GM18873 (cell line): Measurements from ENCODE around the gene ACTBL2.

Source experiments
- ATAC-seq: cut with Tn5 transposase; IDR thresholded peaks from one replicate; pipeline ENCODE4 v1.9.1; 2021; ENCODE audit warnings: mild to moderate bottlenecking, moderate library complexity, moderate number of reproducible peaks; ENCODE audit not compliant: unreplicated experiment, low FRiP score

ACTBL2 gene

DNA sequence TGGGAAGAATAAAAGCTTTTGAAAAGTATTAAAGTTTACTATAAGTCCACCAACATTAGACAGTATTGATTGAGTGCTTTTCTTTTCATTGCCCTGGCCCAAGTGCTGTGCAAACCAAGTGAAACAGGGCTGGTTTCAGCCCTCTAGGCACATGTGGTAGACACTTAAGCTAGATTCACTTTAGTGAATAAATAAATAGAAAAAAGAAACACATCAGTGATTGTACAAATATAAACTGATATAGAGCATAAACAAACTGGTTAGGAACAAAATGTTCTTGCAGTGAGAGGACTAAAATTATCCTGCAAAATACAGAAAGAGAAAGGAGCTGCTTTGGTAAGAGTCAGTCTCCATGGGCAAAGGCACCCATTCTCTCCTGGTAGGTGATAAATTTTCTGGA, 29.7 kb downstream of the ACTBL2 start:
- no peak for ATAC-seq

DNA sequence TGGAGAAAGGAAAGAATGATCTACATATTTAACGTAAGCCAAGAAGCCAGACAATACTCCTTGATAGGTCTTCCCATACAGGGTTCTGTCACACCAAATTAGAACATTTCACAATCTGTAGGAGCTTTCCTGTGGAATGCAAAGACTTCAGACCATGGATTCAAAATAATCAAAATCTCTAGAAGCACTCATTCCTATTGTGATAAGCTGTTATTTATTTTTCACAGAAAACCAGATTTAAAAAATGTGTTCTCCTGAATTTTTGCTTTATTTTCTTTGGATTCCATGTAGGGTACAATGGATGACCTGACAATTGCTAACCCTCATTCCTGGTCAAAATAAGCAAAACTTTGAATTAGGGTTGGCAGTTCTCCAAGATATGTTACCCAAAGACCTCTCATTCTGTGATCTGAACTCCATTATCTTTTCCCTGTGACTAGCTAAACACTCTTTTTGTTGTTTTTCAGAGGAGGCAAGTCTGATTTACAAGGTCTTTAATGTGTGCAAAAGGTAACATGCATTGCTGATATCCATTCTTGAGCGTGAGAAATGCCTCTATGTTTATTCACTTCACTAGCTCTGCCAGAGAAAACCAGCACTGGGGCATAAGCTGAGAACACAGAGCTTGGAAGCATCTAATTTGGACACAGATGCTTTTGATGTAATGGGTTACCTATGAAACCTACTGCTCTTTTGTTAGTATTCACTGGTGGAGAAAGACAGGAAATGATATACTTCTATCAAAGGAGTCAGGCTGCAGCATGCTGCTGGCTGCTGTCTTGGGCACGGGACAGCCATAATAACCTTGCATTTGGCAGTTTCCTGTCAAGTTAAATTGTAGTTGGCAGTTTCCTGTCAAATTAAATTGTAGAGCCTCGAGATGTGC, 31.4 kb downstream of the ACTBL2 start:
- ATAC-seq = no peak

DNA sequence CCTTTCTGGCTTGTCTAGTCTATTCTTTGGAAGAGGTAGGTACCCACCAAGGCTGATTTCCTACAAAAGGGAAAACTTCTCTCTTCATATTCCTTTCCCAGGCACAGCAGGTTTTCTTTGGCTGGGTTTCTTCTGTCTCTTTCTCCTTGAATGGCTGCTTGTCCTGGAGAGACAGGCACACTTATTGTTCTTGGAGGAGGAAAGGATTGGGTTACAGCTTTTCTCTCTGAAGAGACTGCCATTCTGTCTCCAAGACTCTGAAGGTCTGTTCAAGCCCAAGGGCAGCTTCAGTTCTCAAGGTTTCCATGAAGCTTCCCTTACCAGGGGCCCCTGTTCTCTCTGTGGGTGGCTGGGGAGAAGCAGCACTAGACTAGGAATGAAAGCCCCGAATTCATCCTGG, 33.9 kb downstream of the ACTBL2 start:
- no peak for ATAC-seq

DNA sequence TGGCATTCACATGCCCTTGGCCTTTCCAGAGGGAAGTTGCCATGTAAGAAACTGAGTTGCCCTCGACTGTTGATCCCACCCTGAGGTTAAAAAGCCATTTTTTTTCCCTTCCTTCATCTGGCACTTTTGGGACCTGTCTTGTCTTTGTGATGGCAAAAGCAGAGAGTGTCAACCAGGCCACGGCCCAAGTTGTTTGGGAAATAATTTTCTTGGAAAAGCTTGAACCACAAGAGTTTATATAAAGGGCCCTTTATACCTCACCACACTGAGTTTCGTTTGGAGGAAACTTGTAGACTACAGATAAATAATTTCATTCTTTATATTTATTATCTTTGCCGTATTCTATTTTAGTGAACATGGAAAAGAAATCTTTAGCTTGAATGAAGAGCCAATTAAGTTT, 34.3 kb downstream of the ACTBL2 start:
- no peak for ATAC-seq

DNA sequence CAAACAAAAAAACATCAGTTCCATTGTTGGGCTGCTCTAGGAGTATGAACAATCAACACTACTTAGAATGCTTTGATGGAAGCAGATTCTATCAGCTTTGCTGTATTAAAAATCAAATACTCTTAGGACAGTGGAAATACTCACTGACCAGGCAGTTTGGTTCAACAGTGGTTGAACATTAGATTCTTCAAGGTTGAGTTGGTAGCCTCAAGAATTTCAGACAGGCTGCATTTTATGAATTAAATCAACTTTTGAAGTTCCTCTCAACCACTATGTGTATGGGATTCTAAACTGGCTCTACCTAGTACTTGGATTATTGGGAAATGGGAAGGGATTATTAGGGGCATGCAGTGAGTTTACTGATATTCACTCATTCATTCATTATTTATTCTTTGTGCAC, 35.0 kb downstream of the ACTBL2 start:
- ATAC-seq = no peak

DNA sequence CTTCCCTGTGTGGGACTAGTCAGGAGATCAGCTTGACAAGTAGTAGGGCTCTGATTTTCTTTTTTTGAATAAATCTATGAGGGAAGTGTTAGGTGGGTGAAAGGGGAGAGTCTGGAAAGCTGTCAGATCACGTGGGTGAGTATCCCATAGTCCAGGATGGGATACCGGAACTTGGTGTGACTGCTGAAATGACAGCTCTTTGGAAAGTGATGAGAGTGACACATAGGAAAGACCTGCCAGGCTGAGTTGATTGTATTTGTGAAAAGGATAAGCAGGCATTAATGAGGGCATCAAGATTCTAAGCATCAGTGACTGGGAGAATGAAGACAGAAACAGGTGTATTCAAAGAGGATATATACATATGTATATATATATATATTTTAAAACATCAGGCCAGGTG, 35.6 kb downstream of the ACTBL2 start:
- ATAC-seq = no peak

DNA sequence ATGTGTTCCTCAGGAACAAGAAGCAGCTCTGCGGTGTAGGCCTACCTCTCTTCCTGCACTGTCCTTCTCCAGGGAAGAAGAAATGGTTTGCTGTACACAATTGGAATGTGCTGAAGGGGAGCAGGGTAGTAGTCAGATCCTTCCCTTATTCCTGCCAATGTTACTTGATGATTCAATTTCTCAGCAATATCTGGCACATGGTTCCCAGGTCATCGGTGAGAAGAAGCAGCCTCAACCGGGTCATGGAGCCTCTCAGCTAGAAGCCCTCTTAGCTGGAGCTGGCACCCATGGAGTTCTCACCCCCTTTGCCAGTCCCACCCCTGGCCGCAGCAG, 36.9 kb downstream of the ACTBL2 start:
- no peak for ATAC-seq

DNA sequence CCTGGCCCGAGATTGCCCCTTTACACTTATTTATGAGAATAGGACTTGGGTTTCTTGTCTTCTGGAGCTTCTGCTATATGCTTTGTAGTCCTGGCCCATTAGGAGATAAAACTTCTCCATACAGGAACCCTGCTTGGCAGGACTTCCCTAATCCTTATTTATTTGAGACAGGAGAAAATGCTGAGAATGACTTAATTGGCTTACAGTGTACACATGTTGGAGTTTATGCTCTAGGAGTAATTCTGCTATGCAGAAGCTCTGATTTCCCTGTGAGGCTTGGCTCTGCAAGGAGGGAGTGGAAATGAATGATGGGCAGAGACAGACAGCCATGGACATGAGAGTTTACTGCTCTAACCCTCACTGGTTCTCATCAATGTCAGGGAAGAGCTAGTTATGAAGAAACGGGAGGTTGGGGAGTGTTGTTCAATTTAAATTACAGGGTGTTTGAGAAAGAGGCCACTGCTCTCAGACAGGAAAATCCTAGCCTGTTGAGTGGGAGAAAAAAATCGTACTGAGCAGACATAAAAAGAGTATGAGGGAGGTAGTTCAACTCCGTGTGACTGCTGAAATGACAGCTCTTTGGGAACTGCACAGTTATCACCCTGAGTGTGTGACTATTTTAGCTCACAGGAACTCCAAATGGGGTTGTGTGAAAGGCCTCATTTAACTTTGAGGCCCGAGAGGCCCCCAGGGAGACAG, 37.5 kb downstream of the ACTBL2 start:
- ATAC-seq = no peak

DNA sequence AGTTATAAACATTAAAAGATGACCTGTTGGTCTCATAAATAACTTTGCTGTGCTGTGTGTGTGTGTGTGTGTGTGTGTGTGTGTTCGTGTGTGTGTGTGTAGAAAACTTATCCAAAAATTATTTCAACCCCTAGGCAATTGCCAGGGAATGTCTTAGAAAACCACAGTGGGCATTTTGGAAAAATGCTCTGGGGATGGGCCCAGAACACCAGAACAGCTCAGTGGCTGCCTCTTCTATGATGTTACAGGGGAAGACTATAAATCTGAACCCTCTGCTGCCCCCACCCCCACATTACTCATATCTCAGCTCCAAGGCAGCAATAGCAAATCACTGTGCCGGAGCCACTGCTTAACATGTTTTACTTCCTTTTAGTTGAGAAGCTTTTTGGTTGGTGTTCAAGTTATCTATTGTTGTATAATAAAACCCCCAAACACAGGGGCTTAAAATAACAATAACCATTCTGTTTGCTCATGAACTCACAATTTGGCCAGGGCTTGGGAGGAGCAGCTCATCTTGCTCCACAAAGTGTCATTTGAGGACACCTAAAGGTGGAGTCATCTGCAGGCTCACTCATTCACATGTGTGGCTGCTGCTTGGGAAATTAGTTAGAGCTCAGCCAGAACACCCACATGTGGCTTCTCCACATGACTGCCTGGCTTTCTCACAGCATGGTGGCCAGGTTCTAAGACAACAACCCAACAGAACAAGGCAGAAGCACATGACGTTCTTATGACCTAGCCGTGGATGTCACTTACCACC, 40.4 kb downstream of the ACTBL2 start:
- no peak for ATAC-seq

DNA sequence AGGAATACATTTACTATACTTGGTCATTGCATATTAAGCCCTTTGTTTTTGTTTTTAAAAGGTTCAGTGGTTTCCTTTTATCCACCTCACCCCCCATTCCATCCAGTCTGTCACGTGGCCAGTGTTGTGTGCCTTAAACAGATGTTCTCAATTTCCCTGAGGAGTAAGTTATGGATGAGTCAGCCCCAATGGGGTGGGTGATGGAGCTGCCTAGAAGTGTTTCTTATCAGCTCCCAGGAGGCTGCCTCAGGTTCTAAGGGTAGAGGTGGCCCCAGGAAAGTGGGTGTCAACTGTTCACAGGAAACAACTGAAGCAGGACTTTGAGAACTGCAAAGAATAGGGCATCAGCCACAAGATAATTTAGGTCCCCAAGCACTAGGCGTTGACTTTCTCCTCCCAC, 41.1 kb downstream of the ACTBL2 start:
- ATAC-seq = no peak

DNA sequence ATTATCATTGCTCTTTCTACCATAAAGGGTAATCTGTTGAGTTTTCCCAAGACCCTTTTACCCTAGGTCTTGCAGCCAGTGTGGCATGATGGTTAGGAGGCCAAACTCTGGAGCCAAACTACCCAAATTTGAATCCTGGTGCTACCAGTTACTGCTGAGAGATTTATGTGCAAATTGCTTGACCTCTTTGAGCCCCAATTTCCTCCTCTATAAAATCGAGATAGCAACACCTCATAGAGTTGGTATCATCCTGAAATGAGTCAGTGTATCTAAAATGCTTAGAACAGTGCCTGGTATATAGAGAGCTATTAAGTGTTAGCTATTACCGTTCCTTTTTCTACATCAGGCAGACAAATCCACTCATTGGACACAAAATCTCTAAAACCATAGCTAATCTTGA, 43.0 kb downstream of the ACTBL2 start:
- no peak for ATAC-seq

DNA sequence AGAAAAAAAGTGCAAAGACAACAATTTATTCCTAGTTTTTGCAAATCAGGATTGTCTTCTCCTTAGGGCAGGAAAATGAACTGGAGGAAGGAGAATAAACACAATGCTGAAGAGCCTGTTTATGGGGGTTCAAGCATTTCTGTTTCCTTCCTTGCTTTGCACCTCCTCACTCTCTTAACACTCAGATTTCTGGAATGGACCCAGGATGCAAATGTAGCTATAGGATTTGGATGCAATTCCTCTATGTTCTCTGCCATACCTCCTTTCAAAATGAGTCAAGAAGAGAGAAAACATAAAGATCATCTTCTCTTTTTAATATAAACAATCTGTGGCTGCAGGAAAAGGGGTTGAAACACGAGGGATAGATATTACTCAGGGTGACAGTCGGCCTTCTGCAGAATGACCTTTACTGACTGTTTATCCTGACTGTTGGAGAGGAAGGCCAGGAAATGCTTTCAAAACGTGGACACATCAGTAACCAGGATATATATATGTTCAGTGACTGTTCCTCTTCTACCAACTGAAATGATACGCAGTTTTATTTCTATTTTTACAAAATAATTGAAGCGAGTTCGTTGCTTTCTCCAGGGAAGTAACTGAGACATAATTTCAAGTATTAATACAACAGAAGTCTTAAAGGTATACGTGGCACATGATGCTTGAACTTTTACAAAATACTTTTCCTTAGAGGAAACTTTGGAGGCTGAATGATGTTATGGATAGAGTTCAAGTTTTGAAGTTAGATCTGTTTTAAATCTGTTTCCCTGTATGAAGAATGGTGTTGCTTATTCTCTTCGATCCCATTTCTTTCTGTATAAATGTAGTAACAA, 44.4 kb downstream of the ACTBL2 start:
- no peak for ATAC-seq

DNA sequence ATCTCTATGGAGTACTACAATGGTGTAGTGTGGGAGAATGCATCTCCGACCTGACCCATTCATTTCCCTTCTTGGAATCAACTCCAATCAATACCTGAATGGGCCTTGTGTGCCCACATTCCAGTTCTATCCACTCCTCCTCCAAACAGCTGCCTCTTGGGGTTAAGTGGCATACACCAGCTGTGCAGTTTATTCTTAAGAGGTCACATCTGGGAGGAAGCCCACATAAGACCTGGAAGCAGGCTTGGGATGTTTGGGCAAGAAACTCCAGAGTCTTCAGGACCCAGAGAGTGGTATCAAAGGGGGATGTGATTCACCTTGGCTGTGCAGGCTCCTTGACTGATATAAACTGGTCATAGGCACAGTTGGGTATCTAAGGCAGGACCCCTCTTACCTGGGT, 46.0 kb downstream of the ACTBL2 start:
- no peak for ATAC-seq

DNA sequence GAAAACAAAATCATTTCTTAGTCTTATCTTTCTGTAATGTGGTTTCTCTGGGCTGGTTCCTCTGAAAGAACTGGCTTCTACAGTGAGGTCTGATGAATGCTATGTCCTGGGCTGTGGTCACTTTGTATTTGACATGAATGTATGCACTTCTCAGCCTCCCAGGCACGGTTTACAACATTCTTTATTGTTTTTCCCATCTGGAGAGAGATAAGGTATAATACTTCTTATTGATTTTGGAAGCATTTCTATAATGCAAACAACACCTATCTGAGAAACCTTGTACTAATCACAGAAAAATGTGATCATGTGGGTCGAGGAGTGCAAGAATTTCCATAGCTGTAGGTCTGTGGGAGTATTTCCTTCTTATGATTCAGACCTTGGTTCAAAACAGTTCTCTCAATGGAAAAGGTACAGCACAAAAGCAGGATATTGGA, 46.9 kb downstream of the ACTBL2 start:
- ATAC-seq = no peak

DNA sequence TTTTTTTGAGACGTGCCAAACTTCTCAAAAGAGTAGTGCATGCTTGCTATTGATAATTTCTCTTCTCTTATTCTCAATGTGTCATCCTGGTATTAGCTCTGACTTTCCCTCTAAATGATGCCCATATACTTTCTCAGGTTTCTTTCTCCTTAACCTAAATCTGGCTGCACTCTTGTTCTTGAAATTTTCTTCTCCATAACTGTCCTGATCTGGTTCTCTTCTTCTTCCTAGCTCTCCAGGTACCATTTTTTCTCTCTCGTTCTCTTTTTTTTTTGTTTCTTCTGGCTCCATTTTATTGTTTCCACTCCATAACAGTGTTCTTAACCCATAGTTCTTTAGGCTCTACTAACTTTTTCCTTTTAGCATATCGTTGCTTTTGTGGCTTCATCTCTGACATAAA, 47.9 kb downstream of the ACTBL2 start:
- no peak for ATAC-seq

DNA sequence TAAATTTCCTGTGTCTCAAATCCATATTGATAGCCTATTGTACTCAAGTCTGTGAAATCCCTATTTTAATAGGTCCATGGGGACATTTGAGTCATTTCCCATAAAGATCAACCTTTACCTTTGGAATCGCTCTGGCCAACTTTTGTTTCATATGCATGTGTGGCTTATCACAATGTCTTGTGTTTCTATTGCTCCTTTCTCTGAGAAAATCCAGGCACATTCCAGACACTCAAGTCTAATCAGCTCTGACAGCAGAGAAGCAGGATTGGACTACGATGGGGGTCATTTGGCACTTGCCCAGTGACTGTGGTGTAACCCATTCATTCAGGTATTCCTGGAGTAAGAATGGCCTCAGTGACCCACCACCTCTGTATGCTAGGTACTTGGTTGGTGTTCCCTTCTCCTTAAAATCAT, 48.4 kb downstream of the ACTBL2 start:
- no peak for ATAC-seq

DNA sequence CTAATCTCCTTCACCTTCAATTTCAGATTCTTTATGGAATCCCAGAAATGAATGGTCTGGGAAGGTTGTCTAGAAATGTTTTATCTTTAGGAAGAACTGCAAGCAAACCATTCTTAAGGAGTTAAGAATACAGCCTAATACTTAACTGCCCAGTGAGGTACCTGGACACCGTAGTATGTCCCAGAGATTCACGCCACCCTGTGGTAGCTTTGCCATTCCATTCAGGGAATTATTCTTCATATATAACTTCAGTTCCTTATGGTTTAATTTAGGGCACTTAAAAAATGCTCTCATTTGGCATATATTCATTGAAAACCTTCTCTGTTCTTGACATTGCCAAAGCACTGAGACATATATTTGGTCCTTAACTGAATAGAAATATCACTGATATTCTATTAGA, 49.7 kb downstream of the ACTBL2 start:
- no peak for ATAC-seq

DNA sequence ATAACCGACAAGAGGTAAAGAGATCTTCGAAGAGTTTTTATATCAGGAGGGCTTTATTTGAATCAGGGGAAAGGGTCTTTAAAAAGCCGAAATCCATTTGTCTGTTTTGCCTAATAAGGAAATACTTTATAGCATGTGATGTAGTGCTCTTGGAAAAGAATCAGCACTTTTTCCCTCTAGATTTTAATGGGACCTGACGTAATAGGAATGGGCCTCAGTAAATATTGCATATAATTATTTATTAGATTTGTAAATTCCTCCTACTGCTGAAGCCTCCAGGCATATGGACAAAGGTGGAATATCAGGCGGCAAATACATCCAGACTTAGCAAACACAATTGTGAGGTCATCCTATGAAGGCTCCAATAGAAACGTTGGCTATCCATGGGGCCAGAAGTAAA, 50.9 kb downstream of the ACTBL2 start:
- no peak for ATAC-seq
